SK-N-SH (cell line): ENCODE measurements around the gene CALN1.

Experiments
- CTCF ChIP-seq: fragments of 200-600 bp; sonication (generic); IDR thresholded peaks from 2 replicates; pipeline ENCODE4 v1.6.1; 2017; ENCODE audit warnings: antibody characterized with exemption, mild to moderate bottlenecking, moderate library complexity
- POLR2AphosphoS5 ChIP-seq: IDR thresholded peaks from 2 replicates; pipeline ENCODE4 v1.6.1; 2012; ENCODE audit warnings: low read depth, low read length
- YY1 ChIP-seq: IDR thresholded peaks from 2 replicates; pipeline ENCODE4 v1.4.0; 2012; ENCODE audit warnings: low read depth, mild to moderate bottlenecking

- no peak for TF ChIP-seq POLR2AphosphoS5
- no peak for TF ChIP-seq YY1
- no peak for TF ChIP-seq CTCF
Observed at GRCh38 chr7:71787513-71787912, 624.6 kb downstream of the CALN1 start.
